Astrocyte (in vitro differentiated cells and primary cell): Measurements from ENCODE around the gene PRPSAP1.

ENCODE experiments used
- EZH2 ChIP-seq: IDR thresholded peaks from 2 replicates; pipeline ENCODE4 v1.6.1; 2012; ENCODE audit warnings: mild to moderate bottlenecking, low read length, inconsistent platforms; ENCODE audit not compliant: insufficient read depth
- TF ChIP-seq, protein P1 (sequence below): IDR thresholded peaks from 2 replicates; pipeline ENCODE4 v1.5.1; 2011; ENCODE audit warnings: low read depth, mild to moderate bottlenecking, inconsistent platforms, low read length, moderate library complexity; ENCODE audit not compliant: insufficient read depth

GRCh38 chr17:76279742-76280287, 73.9 kb downstream of the PRPSAP1 start:
- no peak for TF ChIP-seq EZH2
- TF ChIP-seq, protein P1, sequence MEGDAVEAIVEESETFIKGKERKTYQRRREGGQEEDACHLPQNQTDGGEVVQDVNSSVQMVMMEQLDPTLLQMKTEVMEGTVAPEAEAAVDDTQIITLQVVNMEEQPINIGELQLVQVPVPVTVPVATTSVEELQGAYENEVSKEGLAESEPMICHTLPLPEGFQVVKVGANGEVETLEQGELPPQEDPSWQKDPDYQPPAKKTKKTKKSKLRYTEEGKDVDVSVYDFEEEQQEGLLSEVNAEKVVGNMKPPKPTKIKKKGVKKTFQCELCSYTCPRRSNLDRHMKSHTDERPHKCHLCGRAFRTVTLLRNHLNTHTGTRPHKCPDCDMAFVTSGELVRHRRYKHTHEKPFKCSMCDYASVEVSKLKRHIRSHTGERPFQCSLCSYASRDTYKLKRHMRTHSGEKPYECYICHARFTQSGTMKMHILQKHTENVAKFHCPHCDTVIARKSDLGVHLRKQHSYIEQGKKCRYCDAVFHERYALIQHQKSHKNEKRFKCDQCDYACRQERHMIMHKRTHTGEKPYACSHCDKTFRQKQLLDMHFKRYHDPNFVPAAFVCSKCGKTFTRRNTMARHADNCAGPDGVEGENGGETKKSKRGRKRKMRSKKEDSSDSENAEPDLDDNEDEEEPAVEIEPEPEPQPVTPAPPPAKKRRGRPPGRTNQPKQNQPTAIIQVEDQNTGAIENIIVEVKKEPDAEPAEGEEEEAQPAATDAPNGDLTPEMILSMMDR, result no peak
